Activated CD4-positive, alpha-beta T cell treated with anti-CD3 and anti-CD28 coated beads, Interleukin-2, amount 50 U/mL, for 4 hours (primary cell): ENCODE data around the gene TMEM244.
"Not testable (repeated sequence)": the region's sequence is repeated elsewhere in the genome, so short reads cannot be mapped to it uniquely, and the experiment has no call there.

Experiments used
- DNase-seq, 2 experiments: peaks; one replicate each; pipeline ENCODE4 v3.0.0-alpha.2; 2020

Gene TMEM244

GRCh38 chr6:129866256-129866655, 5.1 kb upstream of the TMEM244 start:
- no peak for DNase-seq

- DNase-seq, result no peak
These were observed 3.9 kb upstream of the TMEM244 start for GRCh38 chr6:129865013-129865412.

- no peak for DNase-seq
These were observed 2.5 kb upstream of the TMEM244 start for GRCh38 chr6:129863664-129864063.

- no peak for DNase-seq
These were observed 1.6 kb downstream of the TMEM244 start for GRCh38 chr6:129859524-129859923.

GRCh38 chr6:129857838-129858237, 3.3 kb downstream of the TMEM244 start:
- no peak for DNase-seq

- no peak for DNase-seq
These were observed 7.0 kb downstream of the TMEM244 start for GRCh38 chr6:129853996-129854711.

GRCh38 chr6:129852257-129852858, 8.8 kb downstream of the TMEM244 start:
- no peak for DNase-seq

GRCh38 chr6:129849456-129849855, 11.7 kb downstream of the TMEM244 start:
- no peak for DNase-seq

- no peak for DNase-seq
These were observed 14.4 kb downstream of the TMEM244 start for GRCh38 chr6:129846761-129847160.

GRCh38 chr6:129845696-129846095, 15.4 kb downstream of the TMEM244 start:
- DNase-seq, result no peak

- DNase-seq, result no peak
These were observed 16.8 kb downstream of the TMEM244 start for GRCh38 chr6:129844118-129844891.

- no peak for DNase-seq
These were observed 17.5 kb downstream of the TMEM244 start for GRCh38 chr6:129843573-129843972.

GRCh38 chr6:129842881-129843409, 18.2 kb downstream of the TMEM244 start:
- no peak for DNase-seq

GRCh38 chr6:129842137-129842536, 19.0 kb downstream of the TMEM244 start:
- DNase-seq, result no peak

GRCh38 chr6:129839562-129839961, 21.6 kb downstream of the TMEM244 start:
- DNase-seq, result not testable (repeated sequence)

- DNase-seq, result no peak
These were observed 25.4 kb downstream of the TMEM244 start for GRCh38 chr6:129835691-129836090.

GRCh38 chr6:129832299-129832698, 28.8 kb downstream of the TMEM244 start:
- no peak for DNase-seq

- DNase-seq, result no peak
These were observed 32.9 kb downstream of the TMEM244 start for GRCh38 chr6:129828229-129828628.

GRCh38 chr6:129818251-129818650, 42.9 kb downstream of the TMEM244 start:
- DNase-seq, result no peak

- DNase-seq, result no peak
These were observed 43.3 kb downstream of the TMEM244 start for GRCh38 chr6:129817821-129818220.

GRCh38 chr6:129817332-129817731, 43.8 kb downstream of the TMEM244 start:
- DNase-seq, result no peak

GRCh38 chr6:129812145-129812777, 48.9 kb downstream of the TMEM244 start:
- DNase-seq, result no peak

- not testable (repeated sequence) for DNase-seq
These were observed 54.0 kb downstream of the TMEM244 start for GRCh38 chr6:129807141-129807540.
